ENCODE results near the gene NSA2.
"Not testable (repeated sequence)": the region's sequence is repeated elsewhere in the genome, so short reads cannot be mapped to it uniquely, and the experiment has no call there.

NSA2 gene

GRCh38 chr5:74766849-74767578, at the start of gene NSA2, which contains the start of gene GFM2:
Gene NSA2, plus strand, starts transcription at chr5:74767249. Its CDS starts 112 bp downstream, at chr5:74767361.
Gene GFM2, minus strand, starts transcription at chr5:74767117. Its CDS starts 3,375 bp downstream, at chr5:74763742.
- DNase-seq: peak; percentile 97

GRCh38 chr5:74717596-74717995, 49.5 kb upstream of the NSA2 start:
- peak; percentile 53 for DNase-seq

GRCh38 chr5:74722271-74722670, 44.8 kb upstream of the NSA2 start:
- no peak for DNase-seq

GRCh38 chr5:74725331-74725730, 41.7 kb upstream of the NSA2 start:
- no peak for DNase-seq

- DNase-seq: no peak
These were observed 30.3 kb upstream of the NSA2 start for GRCh38 chr5:74736759-74737158.

- DNase-seq: no peak
These were observed 28.6 kb upstream of the NSA2 start for GRCh38 chr5:74738406-74738805.

- DNase-seq: not testable (repeated sequence)
These were observed 18.3 kb upstream of the NSA2 start for GRCh38 chr5:74748742-74749141.

GRCh38 chr5:74761241-74761640, 5.8 kb upstream of the NSA2 start:
- DNase-seq: no peak

GRCh38 chr5:74762599-74762998, 4.5 kb upstream of the NSA2 start:
- peak; percentile 39 for DNase-seq

GRCh38 chr5:74763504-74763903, 3.5 kb upstream of the NSA2 start:
- no peak for DNase-seq

- peak; percentile 39 for DNase-seq
These were observed 1.8 kb upstream of the NSA2 start for GRCh38 chr5:74765201-74765600.

- no peak for DNase-seq
These were observed 1.1 kb upstream of the NSA2 start for GRCh38 chr5:74765929-74766328.

- DNase-seq: peak; percentile 78
These were observed 616 bp upstream of the NSA2 start for GRCh38 chr5:74766418-74766848.

GRCh38 chr5:74767579-74767913, 497 bp downstream of the NSA2 start:
- peak; percentile 50 for DNase-seq

- no peak for DNase-seq
These were observed 5.3 kb downstream of the NSA2 start for GRCh38 chr5:74772359-74772758.

GRCh38 chr5:74778609-74779008, 11.6 kb downstream of the NSA2 start:
- no peak for DNase-seq

- no peak for DNase-seq
These were observed 19.8 kb downstream of the NSA2 start for GRCh38 chr5:74786851-74787250.

- no peak for DNase-seq
These were observed 20.4 kb downstream of the NSA2 start for GRCh38 chr5:74787424-74787823.

GRCh38 chr5:74791669-74792068, 24.6 kb downstream of the NSA2 start:
- DNase-seq: not testable (repeated sequence)

GRCh38 chr5:74798977-74799911, 32.2 kb downstream of the NSA2 start:
- DNase-seq: no peak

- no peak for DNase-seq
These were observed 34.1 kb downstream of the NSA2 start for GRCh38 chr5:74801197-74801596.

GRCh38 chr5:74801941-74802340, 34.9 kb downstream of the NSA2 start:
- DNase-seq: no peak

GRCh38 chr5:74810915-74811314, 43.9 kb downstream of the NSA2 start:
- no peak for DNase-seq

GRCh38 chr5:74816875-74817274, 49.8 kb downstream of the NSA2 start:
- no peak for DNase-seq

Data from DMS53 (cell line).